HG03571 (cell line): Measurements from ENCODE around the gene TSHZ2.

ENCODE experiments used
- ATAC-seq: cut with Tn5 transposase; IDR thresholded peaks from one replicate; pipeline ENCODE4 v1.9.1; 2021; ENCODE audit not compliant: unreplicated experiment

Gene TSHZ2

GRCh38 chr20:52972190-52972937, at the start of gene TSHZ2:
Gene TSHZ2, plus strand, starts transcription at chr20:52972358. Its CDS starts 936 bp downstream, at chr20:52973294.
- ATAC-seq: no peak

GRCh38 chr20:52922436-52922835, 49.7 kb upstream of the TSHZ2 start:
- ATAC-seq: no peak

GRCh38 chr20:52923123-52923937, 48.8 kb upstream of the TSHZ2 start:
- ATAC-seq: no peak

GRCh38 chr20:52924411-52925271, 47.5 kb upstream of the TSHZ2 start:
- no peak for ATAC-seq

- ATAC-seq: no peak
These were observed 45.7 kb upstream of the TSHZ2 start for GRCh38 chr20:52926505-52926904.

- ATAC-seq: no peak
These were observed 38.3 kb upstream of the TSHZ2 start for GRCh38 chr20:52933867-52934266.

GRCh38 chr20:52936351-52937340, 35.5 kb upstream of the TSHZ2 start:
- ATAC-seq: no peak

- ATAC-seq: no peak
These were observed 34.5 kb upstream of the TSHZ2 start for GRCh38 chr20:52937591-52938100.

GRCh38 chr20:52939141-52939540, 33.0 kb upstream of the TSHZ2 start:
- ATAC-seq: no peak

- ATAC-seq: no peak
These were observed 30.4 kb upstream of the TSHZ2 start for GRCh38 chr20:52941808-52942207.

- ATAC-seq: no peak
These were observed 28.8 kb upstream of the TSHZ2 start for GRCh38 chr20:52943185-52943841.

- no peak for ATAC-seq
These were observed 26.9 kb upstream of the TSHZ2 start for GRCh38 chr20:52945268-52945667.

- no peak for ATAC-seq
These were observed 26.2 kb upstream of the TSHZ2 start for GRCh38 chr20:52945862-52946522.

GRCh38 chr20:52948491-52948890, 23.7 kb upstream of the TSHZ2 start:
- ATAC-seq: no peak

GRCh38 chr20:52953020-52953419, 19.1 kb upstream of the TSHZ2 start:
- ATAC-seq: no peak

GRCh38 chr20:52954849-52955248, 17.3 kb upstream of the TSHZ2 start:
- no peak for ATAC-seq

- ATAC-seq: no peak
These were observed 13.9 kb upstream of the TSHZ2 start for GRCh38 chr20:52958211-52958610.

GRCh38 chr20:52959125-52959524, 13.0 kb upstream of the TSHZ2 start:
- no peak for ATAC-seq

- no peak for ATAC-seq
These were observed 10.0 kb upstream of the TSHZ2 start for GRCh38 chr20:52962183-52962582.
